Measurements from ENCODE around the gene TSPO.

GRCh38 chr22:43170131-43170480, 18.7 kb downstream of the TSPO start:
- TF ChIP-seq REST (IDR thresholded peaks at IDR 0.05; ENCODE audit: low read depth) (no peak), EGR1 (IDR thresholded peaks at IDR 0.05) (no peak), CEBPB (IDR thresholded peaks at IDR 0.05) (no peak), TCF12 (IDR thresholded peaks at IDR 0.05; ENCODE audit: low read depth) (no peak), RAD21 (IDR thresholded peaks at IDR 0.05; ENCODE audit: low read depth) (no peak), YY1 (IDR thresholded peaks at IDR 0.05; ENCODE audit: low read depth) (no peak), TAF1 (IDR thresholded peaks at IDR 0.05; ENCODE audit: low read depth) (no peak), NFIC (IDR thresholded peaks at IDR 0.05) (no peak), CREB1 (IDR thresholded peaks at IDR 0.05; ENCODE audit: low read depth) (no peak), ZBTB7A (IDR thresholded peaks at IDR 0.05; ENCODE audit: low read depth) (no peak), EP300 (IDR thresholded peaks at IDR 0.05; ENCODE audit: borderline replicate concordance) (no peak)
- TF ChIP-seq, protein P1, sequence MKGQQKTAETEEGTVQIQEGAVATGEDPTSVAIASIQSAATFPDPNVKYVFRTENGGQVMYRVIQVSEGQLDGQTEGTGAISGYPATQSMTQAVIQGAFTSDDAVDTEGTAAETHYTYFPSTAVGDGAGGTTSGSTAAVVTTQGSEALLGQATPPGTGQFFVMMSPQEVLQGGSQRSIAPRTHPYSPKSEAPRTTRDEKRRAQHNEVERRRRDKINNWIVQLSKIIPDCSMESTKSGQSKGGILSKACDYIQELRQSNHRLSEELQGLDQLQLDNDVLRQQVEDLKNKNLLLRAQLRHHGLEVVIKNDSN (IDR thresholded peaks at IDR 0.05): no peak
